H9 (cell line): ENCODE results near the gene WDR64. TPM values are rescaled to one million over a fixed set of nuclear protein-coding genes. Genes with fewer than 3 reads are reported as not detected.

ENCODE experiments used
- DNase-seq: peaks from one replicate; pipeline ENCODE4 v3.0.0-alpha.2; 2017
- H2AFZ ChIP-seq: one replicate; pipeline ENCODE4 v1.6.1; 2013; ENCODE audit warnings: mild to moderate bottlenecking, low read length, control low read depth, moderate library complexity
- H2AK5ac ChIP-seq: 2 replicates; pipeline ENCODE4 v1.6.1; 2013; ENCODE audit warnings: low read length, control low read depth, mixed read lengths; ENCODE audit not compliant: insufficient read length
- H2BK120ac ChIP-seq: one replicate; pipeline ENCODE4 v1.6.1; 2013; ENCODE audit warnings: low read depth, mild to moderate bottlenecking, low read length, control low read depth, inconsistent platforms; ENCODE audit not compliant: poor library complexity, severe bottlenecking
- H2BK12ac ChIP-seq: 2 replicates; pipeline ENCODE4 v1.6.1; 2013; ENCODE audit warnings: low read length, control low read depth, mixed read lengths, low read depth; ENCODE audit not compliant: insufficient read length
- H2BK15ac ChIP-seq: 2 replicates; pipeline ENCODE4 v1.6.1; 2013; ENCODE audit warnings: low read depth, low read length, control low read depth
- H2BK20ac ChIP-seq: one replicate; pipeline ENCODE4 v1.6.1; 2013; ENCODE audit warnings: low read depth, mild to moderate bottlenecking, low read length, control low read depth, inconsistent platforms; ENCODE audit not compliant: poor library complexity, severe bottlenecking
- H2BK5ac ChIP-seq: 2 replicates; pipeline ENCODE4 v1.6.1; 2013; ENCODE audit warnings: low read length, control low read depth, mixed read lengths; ENCODE audit not compliant: insufficient read length
- H3K14ac ChIP-seq: 2 replicates; pipeline ENCODE4 v1.6.1; 2013; ENCODE audit warnings: low read length, control low read depth; ENCODE audit not compliant: insufficient read depth
- H3K18ac ChIP-seq: 2 replicates; pipeline ENCODE4 v1.6.1; 2013; ENCODE audit warnings: low read depth, mild to moderate bottlenecking, mixed read lengths, low read length, control low read depth; ENCODE audit not compliant: insufficient read length
- H3K23ac ChIP-seq: 2 replicates; pipeline ENCODE4 v1.6.1; 2013; ENCODE audit warnings: low read length, control low read depth, mixed read lengths, low read depth; ENCODE audit not compliant: insufficient read length
- H3K23me2 ChIP-seq: 2 replicates; pipeline ENCODE4 v1.6.1; 2013; ENCODE audit warnings: low read depth, mild to moderate bottlenecking, mixed read lengths, low read length, control low read depth; ENCODE audit not compliant: insufficient read length, poor library complexity, severe bottlenecking
- H3K27ac ChIP-seq: 2 replicates; pipeline ENCODE4 v1.5.1; 2013; ENCODE audit warnings: low read length, control low read depth, mixed read lengths, low read depth; ENCODE audit not compliant: insufficient read length
- H3K27me3 ChIP-seq: 2 replicates; pipeline ENCODE4 v1.6.1; 2013; ENCODE audit warnings: low read length, control low read depth, inconsistent platforms; ENCODE audit not compliant: insufficient read depth
- H3K4ac ChIP-seq: 2 replicates; pipeline ENCODE4 v1.6.1; 2013; ENCODE audit warnings: low read depth, mild to moderate bottlenecking, control low read depth, inconsistent platforms, low read length, moderate library complexity
- H3K4me1 ChIP-seq: 2 replicates; pipeline ENCODE4 v1.6.1; 2013; ENCODE audit warnings: low read length, control low read depth, inconsistent platforms; ENCODE audit not compliant: insufficient read depth
- H3K4me2 ChIP-seq: 2 replicates; pipeline ENCODE4 v1.6.1; 2013; ENCODE audit warnings: low read length, control low read depth, mixed read lengths; ENCODE audit not compliant: insufficient read length, insufficient read depth
- H3K56ac ChIP-seq: 2 replicates; pipeline ENCODE4 v1.6.1; 2013; ENCODE audit warnings: low read depth, mild to moderate bottlenecking, mixed read lengths, low read length, control low read depth; ENCODE audit not compliant: insufficient read length
- H3K79me1 ChIP-seq: 2 replicates; pipeline ENCODE4 v1.6.1; 2013; ENCODE audit warnings: low read depth, mild to moderate bottlenecking, moderate library complexity, low read length, control low read depth, inconsistent platforms; ENCODE audit not compliant: insufficient read depth, poor library complexity, severe bottlenecking
- H3K79me2 ChIP-seq: 2 replicates; pipeline ENCODE4 v1.6.1; 2013; ENCODE audit warnings: low read length, control low read depth, inconsistent platforms; ENCODE audit not compliant: insufficient read depth
- H3K9ac ChIP-seq: 2 replicates; pipeline ENCODE4 v1.6.1; 2013; ENCODE audit warnings: low read length, control low read depth, mixed read lengths; ENCODE audit not compliant: insufficient read length; ENCODE audit errors: extremely low read depth
- H3K9me3 ChIP-seq: one replicate; pipeline ENCODE4 v1.6.1; 2013; ENCODE audit warnings: low read depth, low read length, inconsistent platforms; ENCODE audit not compliant: control insufficient read depth
- H3T11ph ChIP-seq: one replicate; pipeline ENCODE4 v1.6.1; 2013; ENCODE audit warnings: mild to moderate bottlenecking, low read length, control low read depth, inconsistent platforms
- H4K20me1 ChIP-seq: one replicate; pipeline ENCODE4 v1.6.1; 2013; ENCODE audit not compliant: control insufficient read depth, insufficient read length, insufficient read depth
- H4K5ac ChIP-seq: 2 replicates; pipeline ENCODE4 v1.6.1; 2013; ENCODE audit warnings: low read depth, mild to moderate bottlenecking, mixed read lengths, low read length, control low read depth; ENCODE audit not compliant: insufficient read length
- H4K8ac ChIP-seq: replicated peaks from 2 replicates; pipeline ENCODE4 v1.6.1; 2013; ENCODE audit warnings: low read length, control low read depth, mixed read lengths, low read depth; ENCODE audit not compliant: insufficient read length
- H4K91ac ChIP-seq: 2 replicates; pipeline ENCODE4 v1.6.1; 2013; ENCODE audit warnings: low read depth, mild to moderate bottlenecking, moderate library complexity, mixed read lengths, low read length, control low read depth; ENCODE audit not compliant: insufficient read length
- H3K27ac Mint-ChIP-seq, 3 experiments: 2 replicates in 2 of 3; 3 replicates in 1 of 3; pipeline ENCODE4 v1.8.0; 2020 to 2021; ENCODE audit warnings: mixed read lengths in 3 of 3, mild to moderate bottlenecking in 1 of 3, moderate library complexity in 1 of 3
- H3K27me3 Mint-ChIP-seq: 2 replicates; pipeline ENCODE4 v1.8.0; 2021; ENCODE audit warnings: low read depth, mild to moderate bottlenecking, moderate library complexity, mixed read lengths
- H3K36me3 Mint-ChIP-seq, 3 experiments: 2 replicates in 2 of 3; 3 replicates in 1 of 3; pipeline ENCODE4 v1.8.0; 2020 to 2021; ENCODE audit warnings: low read depth in 3 of 3, mixed read lengths in 3 of 3; ENCODE audit not compliant: insufficient read depth in 1 of 3
- H3K4me1 Mint-ChIP-seq, 2 experiments: 2 replicates each; pipeline ENCODE4 v1.8.0; 2020; ENCODE audit warnings: mixed read lengths in 2 of 2
- H3K4me3 Mint-ChIP-seq, 2 experiments: 2 replicates in 1 of 2; 3 replicates in 1 of 2; pipeline ENCODE4 v1.8.0; 2020 to 2021; ENCODE audit warnings: mild to moderate bottlenecking in 2 of 2, mixed read lengths in 2 of 2, moderate library complexity in 1 of 2
- H3K9me3 Mint-ChIP-seq, 2 experiments: 2 replicates in 1 of 2; 3 replicates in 1 of 2; pipeline ENCODE4 v1.8.0; 2020; ENCODE audit warnings: mild to moderate bottlenecking in 2 of 2, mixed read lengths in 2 of 2, moderate library complexity in 1 of 2
- WGBS: extraction: QIAGEN DNeasy Blood & Tissue Kit; methylation state at CpG from one replicate; pipeline ENCODE4 v1.1.7; 2013; ENCODE audit warnings: missing lambda C conversion rate, low lambda C conversion rate, mixed read lengths; ENCODE audit not compliant: insufficient read length; ENCODE audit errors: extremely low coverage; 5-methylcytosine and 5-hydroxymethylcytosine counted together
- total RNA-seq: library from RNA; stranded (reverse); gene quantifications from 2 replicates; pipeline ENCODE4 v1.2.1, GENCODE V29; 2021
- TF ChIP-seq, protein P1 (sequence below): fragments of 200-600 bp; sonication (generic); conservative IDR thresholded peaks from 3 replicates; pipeline ENCODE4 v1.8.0; 2021; ENCODE audit warnings: antibody characterized with exemption, mild to moderate bottlenecking

WDR64 gene
- total RNA-seq, 1 experiment from 2014 or later: not detected

DNA sequence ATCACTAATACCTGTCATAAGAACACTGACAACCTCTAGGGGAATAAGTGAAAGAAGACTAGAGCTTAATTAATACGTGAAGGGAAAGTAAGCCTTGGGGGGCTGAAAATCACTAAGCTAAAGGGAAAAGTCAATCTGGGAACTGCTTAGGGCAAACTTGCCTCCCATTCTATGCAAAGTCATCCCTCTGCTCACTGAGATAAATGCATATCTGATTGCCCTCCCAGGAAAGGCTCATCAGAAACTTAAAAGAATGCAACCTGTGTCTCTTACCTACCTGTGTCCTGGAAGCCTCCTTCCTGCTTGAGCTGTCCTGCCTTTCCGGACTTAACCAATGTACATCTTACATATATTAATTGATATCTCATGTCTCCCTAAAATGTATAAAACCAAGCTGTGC lies 81.8 kb downstream of the WDR64 start:
- TF ChIP-seq, protein P1, sequence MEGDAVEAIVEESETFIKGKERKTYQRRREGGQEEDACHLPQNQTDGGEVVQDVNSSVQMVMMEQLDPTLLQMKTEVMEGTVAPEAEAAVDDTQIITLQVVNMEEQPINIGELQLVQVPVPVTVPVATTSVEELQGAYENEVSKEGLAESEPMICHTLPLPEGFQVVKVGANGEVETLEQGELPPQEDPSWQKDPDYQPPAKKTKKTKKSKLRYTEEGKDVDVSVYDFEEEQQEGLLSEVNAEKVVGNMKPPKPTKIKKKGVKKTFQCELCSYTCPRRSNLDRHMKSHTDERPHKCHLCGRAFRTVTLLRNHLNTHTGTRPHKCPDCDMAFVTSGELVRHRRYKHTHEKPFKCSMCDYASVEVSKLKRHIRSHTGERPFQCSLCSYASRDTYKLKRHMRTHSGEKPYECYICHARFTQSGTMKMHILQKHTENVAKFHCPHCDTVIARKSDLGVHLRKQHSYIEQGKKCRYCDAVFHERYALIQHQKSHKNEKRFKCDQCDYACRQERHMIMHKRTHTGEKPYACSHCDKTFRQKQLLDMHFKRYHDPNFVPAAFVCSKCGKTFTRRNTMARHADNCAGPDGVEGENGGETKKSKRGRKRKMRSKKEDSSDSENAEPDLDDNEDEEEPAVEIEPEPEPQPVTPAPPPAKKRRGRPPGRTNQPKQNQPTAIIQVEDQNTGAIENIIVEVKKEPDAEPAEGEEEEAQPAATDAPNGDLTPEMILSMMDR: no peak
- no peak overlapping the region for H2BK20ac ChIP-seq
- no peak overlapping the region for H3K18ac ChIP-seq
- Mint-ChIP-seq H3K36me3 (no peaks in the 10 kb centered on the region), H3K27ac (no peak overlapping the region; a peak in 3 of 7 replicates), H3K4me1 (peaks cover 0 to 5% of the 10 kb centered on the region in 2 experiments; a peak in 2 of 4 replicates), H3K27me3 (no peaks in the 10 kb centered on the region; the same call in 1 of the 2 replicates), H3K9me3 (no peaks in the 10 kb centered on the region), H3K4me3 (no peak overlapping the region)
- no peak overlapping the region for H4K5ac ChIP-seq
- no peak overlapping the region for H2BK120ac ChIP-seq
- H2AFZ ChIP-seq: no peak overlapping the region
- no peak overlapping the region for H3T11ph ChIP-seq
- DNase-seq: no peak
- H3K56ac ChIP-seq: no peak overlapping the region
- no peak overlapping the region for H3K27ac ChIP-seq
- H2BK5ac ChIP-seq: no peak overlapping the region
- H3K9me3 ChIP-seq: no peaks in the 10 kb centered on the region
- H3K23ac ChIP-seq: no peak overlapping the region
- no peak overlapping the region for H3K9ac ChIP-seq
- no peak overlapping the region for H2BK12ac ChIP-seq
- no peaks in the 10 kb centered on the region for H3K79me1 ChIP-seq
- no peaks in the 10 kb centered on the region for H4K20me1 ChIP-seq
- H4K91ac ChIP-seq: no peak overlapping the region
- H3K4ac ChIP-seq: no peak overlapping the region
- no peaks in the 10 kb centered on the region for H3K27me3 ChIP-seq
- no CpG with 5 or more reads among the region's 2 CpGs for WGBS
- no peaks in the 10 kb centered on the region for H3K23me2 ChIP-seq
- H3K4me2 ChIP-seq: no peak overlapping the region
- H4K8ac ChIP-seq: no peak overlapping the region
- no peaks in the 10 kb centered on the region for H3K79me2 ChIP-seq
- H3K4me1 ChIP-seq: no peaks in the 10 kb centered on the region
- no peak overlapping the region for H2BK15ac ChIP-seq
- H2AK5ac ChIP-seq: no peak overlapping the region
- H3K14ac ChIP-seq: no peak overlapping the region
